WTC11 (cell line): ENCODE data around the gene CAB39L. TPM values are rescaled to one million over a fixed set of nuclear protein-coding genes. Genes with fewer than 3 reads are reported as not detected.

Experiments
- ATAC-seq: fragments of 200-7000 bp; cut with Tn5 transposase; 2 replicates; pipeline ENCODE4 v1.10.0; 2021; ENCODE audit warnings: mild to moderate bottlenecking, moderate library complexity
- CTCF ChIA-PET: fragments of 300-600 bp; sonication (Branson Sonifier 250); formaldehyde crosslinking; loops from one replicate; lab custom pipeline; 2021; ENCODE audit warnings: antibody characterized with exemption; lab: Charles Lee
- POLR2A ChIA-PET: fragments of 350-600 bp; sonication (Branson Sonifier 250); formaldehyde crosslinking; loops from one replicate; lab custom pipeline; 2021; ENCODE audit warnings: antibody characterized with exemption; lab: Charles Lee
- DNase-seq: peaks from one replicate; pipeline ENCODE4 v3.0.0; 2021; ENCODE audit warnings: low spot score
- H3K27ac Mint-ChIP-seq: 2 replicates; pipeline ENCODE4 v1.8.0; 2021; ENCODE audit warnings: mixed read lengths
- H3K27me3 Mint-ChIP-seq: 2 replicates; pipeline ENCODE4 v1.8.0; 2021; ENCODE audit warnings: low read depth, mild to moderate bottlenecking, moderate library complexity, mixed read lengths
- H3K36me3 Mint-ChIP-seq: 2 replicates; pipeline ENCODE4 v1.8.0; 2021; ENCODE audit warnings: mixed read lengths
- H3K4me1 Mint-ChIP-seq: 2 replicates; pipeline ENCODE4 v1.8.0; 2022; ENCODE audit warnings: mixed read lengths
- H3K4me3 Mint-ChIP-seq: 2 replicates; pipeline ENCODE4 v1.8.0; 2021; ENCODE audit warnings: mild to moderate bottlenecking, moderate library complexity, mixed read lengths
- H3K9me3 Mint-ChIP-seq: 2 replicates; pipeline ENCODE4 v1.8.0; 2021; ENCODE audit warnings: mixed read lengths
- ATF6 ChIP-seq: sonication (generic); formaldehyde crosslinking; IDR thresholded peaks from 2 replicates; pipeline ENCODE4 v1.8.1; 2023; ENCODE audit warnings: mild to moderate bottlenecking, missing genetic modification reagents
- ELF4 ChIP-seq: sonication (generic); formaldehyde crosslinking; IDR thresholded peaks from 2 replicates; pipeline ENCODE4 v1.8.1; 2022; ENCODE audit warnings: low read depth, mild to moderate bottlenecking, moderate library complexity, missing genetic modification reagents
- ESRRA ChIP-seq: sonication (generic); formaldehyde crosslinking; IDR thresholded peaks from 2 replicates; pipeline ENCODE4 v1.8.1; 2022; ENCODE audit warnings: mild to moderate bottlenecking, missing genetic modification reagents, borderline replicate concordance
- FOXK1 ChIP-seq: sonication (generic); formaldehyde crosslinking; IDR thresholded peaks from 2 replicates; pipeline ENCODE4 v1.8.0; 2022; ENCODE audit warnings: mild to moderate bottlenecking, moderate library complexity, missing genetic modification reagents
- GABPB1 ChIP-seq: sonication (generic); formaldehyde crosslinking; IDR thresholded peaks from 2 replicates; pipeline ENCODE4 v1.8.1; 2023; ENCODE audit warnings: mild to moderate bottlenecking, missing genetic modification reagents
- GRHL2 ChIP-seq: fragments of 250-450 bp; sonication (Bioruptor Pico); IDR thresholded peaks from 2 replicates; pipeline ENCODE4 v1.8.0; 2022; ENCODE audit warnings: mild to moderate bottlenecking, moderate library complexity; ENCODE audit not compliant: insufficient replicate concordance, severe bottlenecking
- HMGA2 ChIP-seq: fragments of 250-450 bp; sonication (Bioruptor Pico); IDR thresholded peaks from 2 replicates; pipeline ENCODE4 v1.4.0; 2021; ENCODE audit warnings: mild to moderate bottlenecking, moderate library complexity
- HMGXB4 ChIP-seq: sonication (generic); formaldehyde crosslinking; IDR thresholded peaks from 2 replicates; pipeline ENCODE4 v1.8.1; 2023; ENCODE audit warnings: mild to moderate bottlenecking, moderate library complexity, missing genetic modification reagents
- NR2C2 ChIP-seq: sonication (generic); formaldehyde crosslinking; IDR thresholded peaks from 2 replicates; pipeline ENCODE4 v1.8.0; 2022; ENCODE audit warnings: mild to moderate bottlenecking, missing genetic modification reagents
- STAT6 ChIP-seq: sonication (generic); formaldehyde crosslinking; conservative IDR thresholded peaks from 2 replicates; pipeline ENCODE4 v1.8.1; 2023; ENCODE audit warnings: mild to moderate bottlenecking, low read depth, missing genetic modification reagents, moderate library complexity
- ZNF317 ChIP-seq: sonication (generic); formaldehyde crosslinking; IDR thresholded peaks from 2 replicates; pipeline ENCODE4 v1.8.1; 2023; ENCODE audit warnings: low read depth, mild to moderate bottlenecking, moderate library complexity, missing genetic modification reagents, borderline replicate concordance
- total RNA-seq: library from RNA; stranded (reverse); gene quantifications from 3 replicates; pipeline ENCODE4 v1.2.3, GENCODE V29; 2021

Gene CAB39L
- total RNA-seq, 1 experiment from 2014 or later = 3.3 TPM

- CTCF ChIA-PET = no interaction called here
- POLR2A ChIA-PET = no interaction called here
- peaks cover 4% of the 10 kb centered on the region; the same call in 1 of the 2 replicates for H3K4me1 Mint-ChIP-seq
- no peaks in the 10 kb centered on the region for H3K9me3 Mint-ChIP-seq
- no peak overlapping the region for H3K4me3 Mint-ChIP-seq
- ATAC-seq (no peak), DNase-seq (no peak)
- TF ChIP-seq STAT6 (no peak), NR2C2 (CRISPR knock-in tag) (no peak), HMGXB4 (no peak), GABPB1 (CRISPR knock-in tag) (no peak)
- H3K27ac Mint-ChIP-seq = no peak overlapping the region
- H3K27me3 Mint-ChIP-seq = no peaks in the 10 kb centered on the region; the same call in 1 of the 2 replicates
- H3K36me3 Mint-ChIP-seq = no peaks in the 10 kb centered on the region
Observed at GRCh38 chr13:49308921-49309408, 134.9 kb downstream of the CAB39L start.

GRCh38 chr13:49308097-49308875, 135.6 kb downstream of the CAB39L start:
- Mint-ChIP-seq H3K4me3 (no peak overlapping the region), H3K9me3 (no peaks in the 10 kb centered on the region), H3K36me3 (no peaks in the 10 kb centered on the region), H3K4me1 (peaks cover 4% of the 10 kb centered on the region; the same call in 1 of the 2 replicates), H3K27me3 (no peaks in the 10 kb centered on the region; the same call in 1 of the 2 replicates), H3K27ac (no peak overlapping the region)
- DNase-seq (no peak), ATAC-seq (peak; percentile 52; the same call in 1 of the 2 replicates)
- TF ChIP-seq ZNF317 (CRISPR knock-in tag) (no peak), GABPB1 (CRISPR knock-in tag) (peak; percentile 74)
- CTCF ChIA-PET = no interaction called here
- POLR2A ChIA-PET = no interaction called here

GRCh38 chr13:49307365-49307764, 136.5 kb downstream of the CAB39L start:
- peaks cover 10% of the 10 kb centered on the region for H3K4me1 Mint-ChIP-seq
- H3K27ac Mint-ChIP-seq = no peak overlapping the region
- TF ChIP-seq HMGA2 (CRISPR knock-in tag) = no peak
- no peak for TF ChIP-seq ATF6 (CRISPR knock-in tag)
- TF ChIP-seq ELF4 (CRISPR knock-in tag) = no peak
- TF ChIP-seq FOXK1 = no peak
- no peak for TF ChIP-seq GRHL2 (CRISPR knock-in tag)
- no peak for TF ChIP-seq ESRRA (CRISPR knock-in tag)
- TF ChIP-seq, all 79 proteins: peak for 0
- no peaks in the 10 kb centered on the region for H3K9me3 Mint-ChIP-seq
- ChIA-PET CTCF (no interaction called here), POLR2A (no interaction called here)
- ATAC-seq (no peak), DNase-seq (no peak)
- H3K36me3 Mint-ChIP-seq = no peaks in the 10 kb centered on the region
- no peak overlapping the region for H3K4me3 Mint-ChIP-seq
- no peaks in the 10 kb centered on the region; the same call in 1 of the 2 replicates for H3K27me3 Mint-ChIP-seq
